CMK (cell line): ENCODE results near the gene ETV6.

Source experiments
- DNase-seq: peaks from one replicate; pipeline ENCODE4 v3.0.0-alpha.2; 2010; ENCODE audit warnings: low read depth

Gene ETV6

GRCh38 chr12:11718105-11718504, 68.6 kb downstream of the ETV6 start:
- no peak for DNase-seq

- no peak for DNase-seq
These were observed 69.3 kb downstream of the ETV6 start for GRCh38 chr12:11718768-11719253.

GRCh38 chr12:11719678-11720099, 70.2 kb downstream of the ETV6 start:
- peak; percentile 49 for DNase-seq

- DNase-seq, result no peak
These were observed 72.6 kb downstream of the ETV6 start for GRCh38 chr12:11722071-11722470.

- DNase-seq, result no peak
These were observed 73.2 kb downstream of the ETV6 start for GRCh38 chr12:11722578-11723138.

- no peak for DNase-seq
These were observed 74.5 kb downstream of the ETV6 start for GRCh38 chr12:11723993-11724392.

- DNase-seq, result no peak
These were observed 75.4 kb downstream of the ETV6 start for GRCh38 chr12:11724888-11725311.

- DNase-seq, result no peak
These were observed 76.2 kb downstream of the ETV6 start for GRCh38 chr12:11725686-11726085.

GRCh38 chr12:11726659-11727058, 77.2 kb downstream of the ETV6 start:
- no peak for DNase-seq

GRCh38 chr12:11727133-11727664, 77.7 kb downstream of the ETV6 start:
- no peak for DNase-seq

GRCh38 chr12:11728154-11728755, 78.8 kb downstream of the ETV6 start:
- no peak for DNase-seq

GRCh38 chr12:11729008-11729407, 79.5 kb downstream of the ETV6 start:
- no peak for DNase-seq

- DNase-seq, result no peak
These were observed 80.1 kb downstream of the ETV6 start for GRCh38 chr12:11729439-11730150.

GRCh38 chr12:11730299-11731041, 81.0 kb downstream of the ETV6 start:
- no peak for DNase-seq

- no peak for DNase-seq
These were observed 81.5 kb downstream of the ETV6 start for GRCh38 chr12:11731042-11731357.

- DNase-seq, result no peak
These were observed 82.0 kb downstream of the ETV6 start for GRCh38 chr12:11731455-11731854.

GRCh38 chr12:11732023-11732422, 82.5 kb downstream of the ETV6 start:
- no peak for DNase-seq

GRCh38 chr12:11732715-11733114, 83.2 kb downstream of the ETV6 start:
- DNase-seq, result no peak

GRCh38 chr12:11734580-11735180, 85.2 kb downstream of the ETV6 start:
- DNase-seq, result no peak

GRCh38 chr12:11738450-11738849, 89.0 kb downstream of the ETV6 start:
- DNase-seq, result no peak

GRCh38 chr12:11739980-11740577, 90.6 kb downstream of the ETV6 start:
- DNase-seq, result no peak
